Ureter (tissue), 1 donor: ENCODE results near the gene HUWE1. TPM values are rescaled to one million over a fixed set of nuclear protein-coding genes. Genes with fewer than 3 reads are reported as not detected.
A peak's percentile ranks its signal among the peaks of the same experiment; 100 is the strongest.
"Not testable (repeated sequence)": the region's sequence is repeated elsewhere in the genome, so short reads cannot be mapped to it uniquely, and the experiment has no call there.

ENCODE experiments used
- DNase-seq: peaks from one replicate; pipeline ENCODE4 v3.0.0-alpha.2; 2020; ENCODE audit warnings: low spot score
- total RNA-seq: library from RNA; stranded (reverse); gene quantifications from one replicate; pipeline ENCODE4 v1.2.4, GENCODE V29; 2023
- donor health status: DM: yes; HTN: yes; CAD: no.

The HUWE1 gene, protein sequence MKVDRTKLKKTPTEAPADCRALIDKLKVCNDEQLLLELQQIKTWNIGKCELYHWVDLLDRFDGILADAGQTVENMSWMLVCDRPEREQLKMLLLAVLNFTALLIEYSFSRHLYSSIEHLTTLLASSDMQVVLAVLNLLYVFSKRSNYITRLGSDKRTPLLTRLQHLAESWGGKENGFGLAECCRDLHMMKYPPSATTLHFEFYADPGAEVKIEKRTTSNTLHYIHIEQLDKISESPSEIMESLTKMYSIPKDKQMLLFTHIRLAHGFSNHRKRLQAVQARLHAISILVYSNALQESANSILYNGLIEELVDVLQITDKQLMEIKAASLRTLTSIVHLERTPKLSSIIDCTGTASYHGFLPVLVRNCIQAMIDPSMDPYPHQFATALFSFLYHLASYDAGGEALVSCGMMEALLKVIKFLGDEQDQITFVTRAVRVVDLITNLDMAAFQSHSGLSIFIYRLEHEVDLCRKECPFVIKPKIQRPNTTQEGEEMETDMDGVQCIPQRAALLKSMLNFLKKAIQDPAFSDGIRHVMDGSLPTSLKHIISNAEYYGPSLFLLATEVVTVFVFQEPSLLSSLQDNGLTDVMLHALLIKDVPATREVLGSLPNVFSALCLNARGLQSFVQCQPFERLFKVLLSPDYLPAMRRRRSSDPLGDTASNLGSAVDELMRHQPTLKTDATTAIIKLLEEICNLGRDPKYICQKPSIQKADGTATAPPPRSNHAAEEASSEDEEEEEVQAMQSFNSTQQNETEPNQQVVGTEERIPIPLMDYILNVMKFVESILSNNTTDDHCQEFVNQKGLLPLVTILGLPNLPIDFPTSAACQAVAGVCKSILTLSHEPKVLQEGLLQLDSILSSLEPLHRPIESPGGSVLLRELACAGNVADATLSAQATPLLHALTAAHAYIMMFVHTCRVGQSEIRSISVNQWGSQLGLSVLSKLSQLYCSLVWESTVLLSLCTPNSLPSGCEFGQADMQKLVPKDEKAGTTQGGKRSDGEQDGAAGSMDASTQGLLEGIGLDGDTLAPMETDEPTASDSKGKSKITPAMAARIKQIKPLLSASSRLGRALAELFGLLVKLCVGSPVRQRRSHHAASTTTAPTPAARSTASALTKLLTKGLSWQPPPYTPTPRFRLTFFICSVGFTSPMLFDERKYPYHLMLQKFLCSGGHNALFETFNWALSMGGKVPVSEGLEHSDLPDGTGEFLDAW (N-terminal part only)
- 331 TPM for total RNA-seq

DNA sequence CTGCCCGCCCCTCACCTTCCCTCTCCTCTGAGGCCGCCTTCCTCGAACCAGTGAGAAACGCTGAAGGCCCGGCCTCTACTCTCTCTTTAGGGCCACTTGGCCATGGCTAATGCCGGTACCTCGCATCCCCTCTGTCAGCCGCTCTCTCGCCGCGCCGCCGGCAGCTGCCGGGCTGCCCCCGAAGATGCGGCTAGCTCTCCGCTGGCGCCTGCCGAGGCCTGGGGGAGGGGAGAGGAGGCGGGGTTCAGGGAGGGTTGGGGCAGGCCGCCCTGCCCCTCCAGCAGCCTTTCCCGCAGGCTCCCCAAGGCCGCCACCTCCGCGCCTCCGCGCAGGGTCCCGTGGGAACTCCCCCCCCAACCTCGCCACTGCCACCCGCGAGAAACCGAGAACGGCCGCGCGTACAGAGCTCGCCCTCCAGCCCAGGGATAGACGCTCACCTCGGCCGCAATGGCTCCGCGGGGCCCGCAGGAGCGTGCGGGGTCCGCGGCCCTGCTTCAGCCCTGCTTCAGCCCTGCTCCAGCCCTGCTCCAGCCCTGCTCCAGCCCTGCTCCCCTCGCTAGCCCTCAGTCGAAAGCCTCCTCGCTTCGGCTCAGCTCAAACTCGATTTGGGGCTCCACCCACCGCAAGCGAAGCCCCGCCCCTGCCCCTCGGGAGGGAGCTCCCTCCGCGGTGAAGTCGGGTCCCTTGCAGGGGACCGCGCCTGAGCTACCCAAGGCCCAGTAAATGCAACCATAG is at the start of gene HUWE1:
Gene HUWE1, minus strand, starts transcription at position 569 of the 735 bp plus-strand sequence. CDS start 32,612 bp downstream, outside the sequence.
- peak; percentile 78 for DNase-seq

DNA sequence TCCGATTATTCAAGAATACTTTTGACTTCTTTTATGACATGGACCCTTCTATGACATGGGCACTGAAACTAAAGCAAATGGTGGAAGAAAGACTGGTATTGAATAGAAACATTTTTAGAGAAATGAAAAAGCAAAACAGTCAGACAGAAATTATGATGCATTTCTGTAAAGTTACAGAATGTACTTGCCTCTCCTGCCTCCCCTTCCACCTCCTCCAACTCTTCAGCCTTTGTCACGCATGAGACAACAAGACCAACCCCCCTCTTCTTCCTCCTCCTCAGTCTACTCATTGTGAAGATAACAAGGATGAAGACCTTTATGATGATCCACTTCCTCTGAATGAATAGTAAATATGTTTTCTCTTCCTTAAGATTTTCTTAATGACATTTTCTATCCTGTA is 46.3 kb upstream of the HUWE1 start:
- no peak for DNase-seq

DNA sequence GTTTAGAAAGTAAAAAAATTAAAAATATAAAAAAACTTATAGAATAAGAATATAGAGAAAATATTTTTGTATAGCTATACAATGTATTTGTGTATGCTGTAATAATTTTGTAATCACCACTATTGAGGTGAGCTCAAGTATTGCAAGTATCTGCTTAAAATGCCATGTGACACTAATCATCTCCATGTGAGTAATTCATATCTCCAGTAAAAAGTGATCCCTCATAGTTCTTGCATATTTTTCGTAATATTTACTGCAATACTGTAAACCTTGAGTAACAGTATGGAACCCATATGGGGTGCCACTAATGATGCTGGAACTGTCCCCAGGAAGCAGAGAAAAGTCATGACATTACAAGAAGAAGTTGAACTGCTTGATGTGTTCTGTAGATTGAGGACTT is 43.2 kb upstream of the HUWE1 start:
- no peak for DNase-seq

DNA sequence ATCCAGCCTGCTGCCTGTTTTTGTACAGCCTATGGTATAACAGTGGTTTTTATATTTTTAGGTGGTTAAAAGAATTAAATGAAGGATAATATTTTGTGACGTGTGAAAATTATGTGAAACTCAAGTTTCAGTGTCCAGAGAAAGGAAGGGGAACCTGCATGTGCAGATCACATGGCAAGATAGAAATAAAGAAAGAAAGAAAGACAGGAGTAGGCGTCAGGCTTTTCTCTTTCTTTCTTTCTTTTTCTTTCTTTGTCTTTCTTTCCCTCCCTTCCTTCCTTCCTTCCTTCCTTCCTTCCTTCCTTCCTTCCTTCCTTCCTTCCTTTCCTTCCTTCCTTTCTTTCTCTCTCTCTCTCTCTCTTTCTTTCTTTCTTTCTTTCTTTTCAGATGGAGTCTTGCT is 42.0 kb upstream of the HUWE1 start:
- no peak for DNase-seq

DNA sequence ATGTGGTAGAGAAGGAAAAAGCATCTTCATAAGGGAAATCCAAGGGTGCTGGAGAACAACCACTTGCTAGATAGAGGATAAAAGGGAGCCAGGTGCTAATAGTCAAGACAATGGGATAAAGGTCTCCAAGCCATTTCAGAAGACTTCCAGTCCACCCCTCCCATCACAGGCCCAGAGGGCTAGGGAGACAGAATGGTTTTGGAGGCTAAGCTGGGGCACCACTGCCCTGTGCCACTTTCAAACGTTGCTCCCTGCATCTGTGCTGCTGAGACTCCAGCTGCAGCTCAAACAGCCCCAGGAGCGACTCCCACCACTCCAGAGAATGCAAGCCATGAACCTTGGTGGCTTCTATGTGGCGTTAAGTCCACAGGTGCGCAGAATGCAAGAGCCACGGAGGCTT is 38.4 kb upstream of the HUWE1 start:
- no peak for DNase-seq

DNA sequence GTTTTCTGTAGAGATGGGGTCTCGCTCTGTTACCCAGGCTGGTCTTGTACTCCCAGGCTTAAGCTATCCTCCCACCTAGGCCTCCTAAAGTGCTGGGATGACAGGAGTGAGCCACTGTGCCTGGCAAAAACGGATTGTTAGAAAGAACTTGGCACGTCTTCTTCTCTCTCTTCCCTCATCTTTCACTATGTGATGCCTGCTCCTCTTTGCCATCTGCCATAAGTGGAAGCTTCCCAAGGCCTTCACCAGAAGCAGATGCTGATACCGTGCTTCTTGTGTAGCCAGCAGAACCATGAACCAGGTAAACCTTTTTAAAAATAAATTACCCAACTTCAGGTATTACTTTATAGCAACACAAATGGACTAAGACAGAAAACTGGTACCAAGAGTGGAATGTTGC is 36.9 kb upstream of the HUWE1 start:
- DNase-seq = no peak

DNA sequence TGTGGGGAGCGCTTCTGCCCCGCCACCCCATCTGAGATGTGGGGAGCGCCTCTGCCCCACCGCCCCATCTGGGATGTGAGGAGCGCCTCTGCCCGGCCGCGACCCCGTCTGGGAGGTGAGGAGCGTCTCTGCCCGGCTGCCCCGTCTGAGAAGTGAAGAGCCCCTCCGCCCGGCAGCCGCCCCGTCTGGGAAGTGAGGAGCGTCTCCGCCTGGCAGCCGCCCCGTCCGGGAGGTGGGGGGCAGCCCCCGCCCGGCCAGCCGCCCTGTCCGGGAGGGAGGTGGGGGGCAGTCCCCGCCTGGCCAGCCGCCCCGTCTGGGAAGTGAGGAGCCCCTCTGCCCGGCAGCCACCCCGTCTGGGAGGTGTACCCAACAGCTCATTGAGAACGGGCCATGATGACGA is 35.1 kb upstream of the HUWE1 start:
- not testable (repeated sequence) for DNase-seq

DNA sequence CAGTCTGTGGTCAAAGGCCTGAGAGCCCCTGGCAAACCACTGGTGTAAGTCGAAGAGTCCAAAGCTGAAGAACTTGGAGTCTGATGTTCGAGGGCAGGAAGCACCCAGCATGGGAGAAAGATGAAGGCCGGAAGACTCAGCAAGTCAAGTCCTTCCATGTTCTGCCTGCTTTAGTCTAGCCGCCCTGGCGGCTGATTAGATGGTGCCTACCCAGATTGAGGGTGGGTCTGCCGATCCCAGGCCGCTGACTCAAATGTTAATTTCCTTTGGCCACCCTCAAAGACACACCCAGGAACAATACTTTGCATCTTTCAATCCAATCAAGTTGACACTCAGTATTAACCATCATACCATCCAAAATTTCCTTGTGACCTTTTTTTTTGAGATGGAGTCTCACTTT is 33.1 kb upstream of the HUWE1 start:
- not testable (repeated sequence) for DNase-seq

DNA sequence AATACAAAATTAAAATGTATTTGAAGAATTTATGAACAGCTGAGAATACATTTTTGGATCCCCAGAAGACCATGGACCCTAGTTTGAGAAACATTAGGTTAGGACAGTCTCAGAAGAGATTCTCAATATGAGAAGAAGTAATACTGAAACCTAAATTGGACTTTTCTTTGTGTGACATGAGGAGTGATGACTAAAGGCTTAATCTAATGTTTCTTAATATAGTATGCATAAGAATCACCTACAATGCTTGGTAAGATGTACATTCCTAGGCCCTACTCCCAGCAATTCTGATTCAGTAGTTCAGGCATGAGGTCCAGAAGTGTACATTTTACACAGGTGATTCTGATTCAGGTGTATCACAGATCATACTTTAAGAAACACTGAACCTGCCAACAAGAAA is 31.6 kb upstream of the HUWE1 start:
- no peak for DNase-seq

DNA sequence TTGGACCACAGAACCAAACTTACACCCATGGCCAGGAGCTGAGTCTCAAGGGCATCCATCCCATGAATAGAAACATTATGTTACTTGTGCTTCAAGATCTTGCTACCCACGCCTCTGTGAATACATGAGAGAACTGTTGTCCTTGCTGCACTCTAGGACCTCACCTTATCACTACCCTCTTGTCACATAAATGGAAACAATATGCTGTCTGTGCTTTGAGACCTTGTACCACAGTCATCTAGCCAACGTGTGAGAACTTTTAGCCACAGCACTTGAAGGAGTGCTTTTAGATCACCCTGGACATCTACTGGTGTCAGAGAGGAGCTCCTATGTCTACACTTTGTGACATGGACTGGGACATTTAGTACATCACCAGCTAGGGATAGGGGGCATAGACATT is 30.7 kb upstream of the HUWE1 start:
- DNase-seq = no peak

DNA sequence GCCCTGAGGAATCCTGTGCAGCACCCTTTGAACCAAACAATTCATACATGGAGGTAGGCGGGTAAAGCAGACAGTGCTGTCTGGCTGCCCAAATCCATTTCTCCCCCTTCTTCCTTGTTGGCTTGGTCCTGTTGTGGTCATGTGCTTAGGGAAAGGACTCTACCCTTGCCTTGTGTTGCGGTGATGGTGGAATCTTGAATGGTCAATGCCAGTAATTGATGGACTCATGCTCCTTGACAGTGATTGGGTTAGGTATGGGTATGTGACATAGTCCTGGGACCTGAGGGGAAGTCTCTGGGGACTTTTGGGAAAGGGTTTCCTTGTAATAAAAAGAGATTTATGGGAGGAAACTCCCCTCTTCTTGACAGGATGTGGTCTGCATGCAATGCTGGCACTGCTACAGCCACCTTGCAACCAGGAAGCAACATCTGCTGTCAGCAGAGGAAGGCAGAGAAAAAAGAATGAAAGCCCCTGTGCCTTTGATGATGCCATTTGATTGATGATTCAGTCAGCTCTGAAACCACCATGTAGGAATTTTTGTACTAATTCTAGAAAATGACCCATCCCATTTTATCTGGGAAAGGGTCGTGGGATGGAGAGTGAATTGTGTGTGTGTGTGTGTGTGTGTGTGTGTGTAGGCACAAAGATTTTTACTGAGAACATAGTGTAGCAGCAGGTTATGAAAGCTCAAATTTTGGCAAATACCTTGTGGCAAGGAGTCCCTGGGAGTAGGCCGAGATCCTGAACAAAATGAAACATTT is 30.0 kb upstream of the HUWE1 start:
- no peak for DNase-seq

DNA sequence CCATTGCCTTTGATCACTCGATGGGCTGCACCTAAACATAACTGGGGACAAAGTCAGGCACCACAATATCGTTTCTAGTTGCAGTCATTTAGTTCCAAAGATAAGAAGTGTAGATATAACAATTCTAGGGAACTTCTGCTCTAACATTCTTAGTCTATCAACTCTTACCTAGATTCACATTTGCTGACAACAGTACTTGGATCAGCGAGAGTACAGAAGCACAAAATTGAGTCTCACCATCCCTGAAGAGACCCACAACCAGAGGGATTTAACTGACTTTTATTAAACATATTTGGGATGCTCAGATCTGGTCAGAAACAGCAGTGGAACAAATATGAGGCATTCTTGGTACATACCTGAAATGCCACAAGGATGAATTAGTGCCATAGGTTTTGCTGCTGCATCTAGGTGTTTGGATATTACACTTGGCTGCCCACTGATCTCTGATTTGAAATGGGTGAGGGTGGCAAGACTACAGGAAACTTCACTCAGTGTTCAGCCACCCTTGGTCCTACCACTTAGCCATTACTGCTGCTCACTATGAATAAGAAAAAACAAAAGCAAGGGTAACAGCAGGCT is 28.9 kb upstream of the HUWE1 start:
- no peak for DNase-seq

DNA sequence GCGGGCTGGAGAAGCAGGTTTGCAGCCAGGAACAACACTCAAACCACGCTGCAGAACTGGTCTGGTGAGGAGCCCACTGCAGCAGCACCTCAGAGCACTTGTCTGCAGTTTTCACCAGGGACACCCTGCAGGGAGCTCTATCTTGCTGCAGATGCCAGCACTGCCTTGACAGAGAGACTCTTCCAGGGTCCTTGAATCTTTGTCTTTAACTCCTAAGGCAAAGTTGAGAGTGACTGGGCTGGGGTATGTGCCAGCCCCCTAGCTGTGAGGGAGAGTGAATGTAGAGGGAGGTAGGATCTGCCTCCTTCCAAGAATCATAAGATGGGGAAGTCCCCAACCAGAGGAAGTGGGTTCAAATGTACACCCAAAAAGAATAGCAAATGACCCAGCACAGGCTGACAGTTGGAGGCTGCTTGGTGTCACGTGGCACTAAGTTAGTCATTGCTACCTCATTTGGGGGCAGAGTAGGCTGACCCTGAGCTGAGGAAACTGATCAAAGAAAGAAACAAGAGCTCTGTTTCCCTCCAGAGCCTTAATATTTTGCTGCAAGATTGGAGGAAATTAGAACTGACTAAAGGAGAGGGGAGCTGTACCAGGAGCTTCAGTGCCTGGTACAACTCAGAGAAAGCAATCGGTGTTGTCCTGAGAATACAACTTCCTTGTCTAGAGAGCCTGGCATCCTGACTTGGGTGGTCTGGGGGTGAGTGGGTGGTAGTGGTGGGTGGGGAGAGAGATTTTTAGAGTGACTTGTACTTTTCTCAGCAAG is 28.2 kb upstream of the HUWE1 start:
- DNase-seq = peak; percentile 52

DNA sequence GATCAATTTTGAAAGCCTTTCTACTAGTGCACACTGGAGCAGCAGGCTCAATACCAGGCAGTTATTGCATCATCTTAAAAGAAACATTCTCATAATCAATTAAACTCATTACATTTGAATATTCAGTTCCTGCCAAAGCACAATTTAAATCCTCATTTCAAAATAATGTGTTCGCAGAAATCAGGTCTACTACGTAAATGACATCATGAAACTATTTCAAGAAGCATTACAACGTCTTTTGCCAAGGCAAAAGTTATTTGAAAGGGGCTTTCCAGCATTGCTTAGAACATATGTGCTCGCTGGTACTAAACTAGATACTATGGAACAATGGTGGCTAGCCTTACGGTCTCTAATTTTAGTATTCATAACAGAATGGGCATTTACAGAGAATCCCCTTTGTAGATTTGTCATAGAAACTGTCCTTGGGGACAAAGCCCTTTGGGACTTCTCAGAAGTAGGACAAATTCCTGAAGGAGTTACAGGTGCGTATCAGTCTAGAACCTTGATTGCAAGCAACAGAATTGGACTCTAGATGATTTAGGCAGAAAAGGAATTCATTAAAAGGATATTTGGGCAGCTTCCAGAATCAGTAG is 27.6 kb upstream of the HUWE1 start:
- DNase-seq = no peak

DNA sequence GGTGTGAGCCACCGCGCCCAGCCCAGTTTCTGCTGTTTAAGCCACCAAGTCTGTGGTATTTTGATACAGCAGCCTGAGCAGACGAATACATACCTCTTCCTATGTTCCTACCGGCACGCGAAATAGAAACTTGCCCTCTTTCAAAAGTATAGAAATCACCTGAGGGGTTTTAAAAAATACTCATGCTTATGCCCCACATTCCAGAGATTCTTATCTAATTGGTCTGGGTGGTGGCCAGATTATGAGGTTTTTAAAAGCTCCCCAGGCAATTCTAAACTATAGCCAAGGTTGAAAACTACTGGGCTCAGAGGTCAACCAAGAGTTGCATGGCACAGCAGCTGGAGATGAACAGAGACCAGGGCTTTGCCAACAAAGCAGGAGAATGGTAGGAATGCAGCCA is 24.9 kb upstream of the HUWE1 start:
- no peak for DNase-seq

DNA sequence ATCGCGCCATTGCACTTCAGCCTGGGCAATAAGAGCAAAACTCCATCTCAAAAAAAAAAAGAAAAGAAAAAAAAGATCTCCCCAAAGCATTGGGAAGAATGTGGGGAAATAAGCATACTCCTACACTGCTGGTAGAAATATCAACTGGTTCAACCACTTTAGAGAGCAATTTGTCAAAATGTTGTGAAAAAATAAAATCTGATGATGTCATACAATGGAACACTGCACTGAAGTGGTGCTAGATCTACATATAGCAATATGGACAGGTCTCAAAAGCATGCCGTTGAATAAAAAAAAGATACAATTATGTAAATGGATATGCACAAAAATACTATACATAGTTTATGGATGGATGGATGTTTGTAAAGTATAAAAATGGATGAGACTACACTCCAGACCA is 18.3 kb upstream of the HUWE1 start:
- DNase-seq = no peak

DNA sequence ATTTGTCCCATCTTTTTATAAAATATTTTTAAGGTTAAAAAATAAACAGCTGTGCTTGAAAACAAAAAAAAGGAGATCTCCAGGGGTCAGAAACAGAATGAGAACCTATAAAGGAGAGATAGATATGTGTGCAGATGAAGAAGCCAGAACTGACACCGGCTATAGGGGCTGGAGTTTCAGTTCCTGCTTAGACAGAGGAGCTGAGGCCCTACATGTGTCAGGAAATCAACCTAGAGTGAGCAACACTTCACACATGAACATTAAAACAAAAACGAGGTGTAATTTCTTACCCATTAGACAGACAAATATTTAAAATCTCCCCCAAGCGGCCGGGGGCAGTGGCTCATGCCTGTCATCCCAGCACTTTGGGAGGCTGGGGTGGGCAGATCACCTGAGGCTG is 17.8 kb upstream of the HUWE1 start:
- DNase-seq = no peak

DNA sequence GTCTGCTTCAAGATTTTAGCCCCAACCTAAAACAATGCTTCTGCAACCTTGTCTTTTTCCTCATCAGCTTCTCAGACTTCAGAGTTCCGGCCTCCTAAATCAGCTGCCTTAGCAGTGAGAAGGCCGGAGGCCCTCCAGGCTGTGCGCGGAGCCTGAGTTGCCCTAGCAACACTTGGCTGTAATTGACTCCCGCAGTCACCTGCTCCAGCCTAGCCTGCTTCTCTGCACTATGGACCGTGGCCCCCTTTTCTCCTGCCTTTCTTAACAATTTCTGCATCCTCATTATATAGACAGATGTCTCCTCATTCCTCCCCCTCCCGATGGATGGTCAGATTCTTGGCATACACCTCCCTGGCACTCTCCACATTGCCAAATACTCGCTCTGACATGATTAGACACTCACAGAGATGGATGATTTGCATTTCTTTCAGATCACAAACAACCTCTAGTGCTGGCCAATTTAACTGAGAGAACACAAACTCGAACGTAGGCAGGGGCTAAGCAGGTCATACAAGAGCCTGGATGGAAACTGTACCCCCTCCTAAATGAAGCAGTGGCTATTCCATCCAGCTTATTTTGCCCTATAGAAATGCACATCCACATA is 9.5 kb upstream of the HUWE1 start:
- no peak for DNase-seq

DNA sequence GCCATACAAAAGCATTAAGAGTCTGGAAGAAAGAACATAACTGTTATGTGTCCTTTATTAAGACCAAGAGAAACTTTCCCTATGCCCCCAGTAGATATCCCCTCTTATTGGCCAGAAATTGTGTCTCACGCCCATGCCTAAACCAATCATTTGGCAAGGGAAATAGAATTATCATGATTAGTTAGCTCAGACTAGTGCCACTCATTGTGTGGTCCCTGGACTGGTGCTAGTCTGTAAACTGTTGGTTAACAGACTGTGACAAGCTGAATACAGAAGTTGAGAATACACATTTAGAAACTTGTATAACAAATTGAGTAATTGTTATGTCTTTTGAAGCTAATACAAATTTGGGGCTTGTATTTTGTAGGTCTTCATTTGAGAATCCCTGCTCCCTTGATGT is 8.1 kb upstream of the HUWE1 start:
- no peak for DNase-seq
